ENCODE results near the gene CEBPE.

CEBPE gene

DNA sequence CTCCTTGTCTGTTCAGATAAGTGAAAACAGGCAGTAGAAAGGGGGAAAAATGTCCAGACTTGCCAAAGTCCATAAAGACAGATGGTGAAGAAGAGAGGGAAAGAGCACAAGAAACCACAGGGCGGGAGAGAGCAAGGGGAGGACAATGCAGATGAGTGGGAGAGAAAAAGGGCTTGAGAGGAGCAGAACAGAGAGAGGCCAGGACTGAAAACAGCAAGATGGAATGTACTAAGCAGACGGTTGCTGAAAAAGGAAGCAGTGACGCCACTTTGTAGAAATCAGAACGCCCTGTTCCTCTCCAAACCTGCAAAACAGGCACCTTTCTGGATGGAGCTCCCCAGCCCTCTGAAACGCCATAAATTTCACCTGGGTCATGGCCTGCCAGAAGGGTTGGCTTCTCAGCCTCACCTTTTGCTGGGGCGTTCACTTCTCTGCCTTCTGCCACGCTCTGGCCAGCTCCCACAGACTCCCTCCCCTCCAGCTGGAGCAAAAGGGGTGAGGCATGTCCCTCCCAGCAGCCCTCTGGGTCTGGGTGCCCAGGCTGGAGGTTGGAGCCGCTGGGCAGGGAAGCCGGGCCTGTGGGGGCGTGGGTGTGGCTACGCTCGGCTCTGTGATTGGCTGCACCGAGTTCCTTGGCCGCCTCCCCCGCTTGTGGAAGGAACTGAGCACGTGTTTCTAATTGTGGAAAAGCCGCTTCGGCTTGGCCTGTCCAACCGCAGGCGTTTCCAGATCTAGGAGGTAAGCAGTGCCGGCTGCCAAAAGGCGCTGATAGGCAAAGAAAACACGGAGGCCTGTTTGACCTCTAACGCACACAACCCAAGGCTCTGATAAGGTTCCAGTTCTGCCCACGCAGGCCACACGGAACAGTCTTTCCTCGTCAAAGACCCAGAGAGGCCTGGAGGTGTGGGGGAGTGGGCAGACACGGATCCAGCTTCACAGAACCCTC is 35.1 kb upstream of the CEBPE start:
- TF ChIP-seq, protein P1, sequence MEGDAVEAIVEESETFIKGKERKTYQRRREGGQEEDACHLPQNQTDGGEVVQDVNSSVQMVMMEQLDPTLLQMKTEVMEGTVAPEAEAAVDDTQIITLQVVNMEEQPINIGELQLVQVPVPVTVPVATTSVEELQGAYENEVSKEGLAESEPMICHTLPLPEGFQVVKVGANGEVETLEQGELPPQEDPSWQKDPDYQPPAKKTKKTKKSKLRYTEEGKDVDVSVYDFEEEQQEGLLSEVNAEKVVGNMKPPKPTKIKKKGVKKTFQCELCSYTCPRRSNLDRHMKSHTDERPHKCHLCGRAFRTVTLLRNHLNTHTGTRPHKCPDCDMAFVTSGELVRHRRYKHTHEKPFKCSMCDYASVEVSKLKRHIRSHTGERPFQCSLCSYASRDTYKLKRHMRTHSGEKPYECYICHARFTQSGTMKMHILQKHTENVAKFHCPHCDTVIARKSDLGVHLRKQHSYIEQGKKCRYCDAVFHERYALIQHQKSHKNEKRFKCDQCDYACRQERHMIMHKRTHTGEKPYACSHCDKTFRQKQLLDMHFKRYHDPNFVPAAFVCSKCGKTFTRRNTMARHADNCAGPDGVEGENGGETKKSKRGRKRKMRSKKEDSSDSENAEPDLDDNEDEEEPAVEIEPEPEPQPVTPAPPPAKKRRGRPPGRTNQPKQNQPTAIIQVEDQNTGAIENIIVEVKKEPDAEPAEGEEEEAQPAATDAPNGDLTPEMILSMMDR (IDR thresholded peaks at IDR 0.05; ENCODE audit: low read depth, low read length, missing control alignments) = no peak
- in situ Hi-C loops (cut with HindIII; ENCODE audit: low sequenced_read_pairs) = no loop called here
- no peak overlapping the region for H3K4me3 ChIP-seq (ENCODE audit: low read depth, low read length)
- DNase-seq (ENCODE audit: low read depth) = no peak

DNA sequence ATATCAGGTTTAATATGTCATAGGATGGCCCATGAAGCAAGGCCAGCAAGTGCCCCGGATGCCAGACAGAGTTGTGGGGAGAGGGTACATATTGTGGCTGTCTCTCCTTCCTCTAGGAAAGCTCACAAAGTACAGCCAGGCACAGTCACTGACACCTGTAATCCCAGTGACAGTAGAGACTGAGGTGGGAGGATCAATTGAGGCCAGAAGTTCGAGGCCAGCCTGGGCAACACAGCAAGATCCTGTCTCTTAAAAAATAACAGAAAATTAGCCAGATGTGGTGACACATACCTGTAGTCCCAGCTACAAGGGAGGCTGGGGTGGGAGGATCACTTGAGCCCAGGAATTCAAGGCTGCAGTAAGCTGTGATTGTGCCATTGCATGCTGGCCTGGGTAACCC is 32.3 kb upstream of the CEBPE start:
- H3K4me3 ChIP-seq (ENCODE audit: low read depth, low read length) = no peak overlapping the region
- TF ChIP-seq, protein P1 (IDR thresholded peaks at IDR 0.05; ENCODE audit: low read depth, low read length, missing control alignments) = no peak
- DNase-seq (ENCODE audit: low read depth) = no peak
- in situ Hi-C loops (cut with HindIII; ENCODE audit: low sequenced_read_pairs) = no loop called here

DNA sequence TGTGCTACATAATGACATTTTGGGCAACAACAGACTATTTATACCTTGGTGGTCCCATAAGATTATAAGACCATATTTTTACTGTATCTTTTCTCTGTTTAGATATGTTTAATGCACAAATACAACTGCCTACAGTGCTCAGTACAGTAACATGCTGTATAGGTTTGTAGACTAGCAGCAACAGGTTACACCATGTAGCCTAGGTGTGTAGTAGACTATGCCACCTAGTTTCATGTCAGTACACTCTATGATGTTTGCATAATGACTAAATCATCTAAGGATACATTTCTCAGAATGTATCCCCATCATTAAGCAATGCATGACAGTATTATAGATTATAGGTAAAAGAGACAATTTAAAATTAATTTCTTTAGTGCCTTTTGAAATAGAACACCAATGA is 30.7 kb upstream of the CEBPE start:
- H3K4me3 ChIP-seq (ENCODE audit: low read depth, low read length) = no peak overlapping the region
- no peak for DNase-seq (ENCODE audit: low read depth)
- TF ChIP-seq, protein P1 (IDR thresholded peaks at IDR 0.05; ENCODE audit: low read depth, low read length, missing control alignments) = no peak
- in situ Hi-C loops (cut with HindIII; ENCODE audit: low sequenced_read_pairs) = no loop called here

DNA sequence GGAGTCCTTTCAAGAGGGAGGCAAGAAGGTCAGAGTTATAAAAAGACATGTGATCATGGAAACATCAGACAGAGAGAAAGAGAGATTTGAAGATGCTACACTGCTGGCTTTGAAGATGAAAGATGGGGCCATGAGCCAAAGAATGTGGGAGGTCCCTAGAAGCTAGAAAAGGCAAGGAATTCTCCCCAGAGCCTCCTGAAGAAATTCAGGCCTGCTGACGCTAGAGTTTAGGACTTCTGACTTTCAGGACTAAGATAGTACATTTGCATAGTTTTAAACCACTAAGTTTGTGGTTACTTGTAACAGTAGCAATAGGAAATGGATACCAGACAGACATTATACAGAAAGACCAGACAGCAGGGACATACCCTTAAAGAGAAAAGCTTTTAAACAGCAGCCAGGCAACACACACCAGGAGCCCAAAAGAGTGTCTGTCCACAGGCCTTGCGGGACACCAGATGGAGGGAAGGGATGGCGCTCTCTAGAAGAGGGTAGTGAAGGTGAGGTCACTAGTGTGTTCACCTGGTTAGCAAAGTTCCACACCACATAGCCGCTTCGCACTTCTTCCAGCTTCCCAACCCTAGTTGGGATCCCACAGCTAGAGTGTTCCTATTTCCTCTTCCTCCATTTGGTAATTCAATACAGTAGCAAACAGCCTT is 29.7 kb upstream of the CEBPE start:
- DNase-seq (ENCODE audit: low read depth) = no peak
- in situ Hi-C loops (cut with HindIII; ENCODE audit: low sequenced_read_pairs) = no loop called here
- TF ChIP-seq, protein P1 (IDR thresholded peaks at IDR 0.05; ENCODE audit: low read depth, low read length, missing control alignments) = no peak
- H3K4me3 ChIP-seq (ENCODE audit: low read depth, low read length) = no peak overlapping the region

DNA sequence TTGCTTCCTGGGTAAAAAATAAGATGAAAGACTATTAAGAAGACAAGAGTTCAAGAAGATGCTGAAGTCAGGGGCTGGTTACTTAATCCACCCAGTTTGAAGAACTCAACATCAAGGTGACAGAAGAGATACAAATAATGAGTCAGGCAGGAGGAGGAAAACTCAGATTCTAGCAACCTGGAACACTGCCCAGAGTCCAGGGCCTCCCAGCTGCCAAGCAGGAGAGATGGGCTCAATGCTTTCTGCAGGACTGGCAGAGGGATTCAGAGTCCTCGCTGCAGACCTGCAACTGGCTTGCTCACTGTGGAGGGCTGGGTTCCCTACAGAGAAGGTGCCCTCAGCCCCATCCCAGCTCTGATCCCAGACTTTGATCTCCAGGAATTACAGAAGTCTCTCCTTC is 28.6 kb upstream of the CEBPE start:
- in situ Hi-C loops (cut with HindIII; ENCODE audit: low sequenced_read_pairs) = no loop called here
- H3K4me3 ChIP-seq (ENCODE audit: low read depth, low read length) = no peak overlapping the region
- DNase-seq (ENCODE audit: low read depth) = no peak
- TF ChIP-seq, protein P1 (IDR thresholded peaks at IDR 0.05; ENCODE audit: low read depth, low read length, missing control alignments) = no peak

DNA sequence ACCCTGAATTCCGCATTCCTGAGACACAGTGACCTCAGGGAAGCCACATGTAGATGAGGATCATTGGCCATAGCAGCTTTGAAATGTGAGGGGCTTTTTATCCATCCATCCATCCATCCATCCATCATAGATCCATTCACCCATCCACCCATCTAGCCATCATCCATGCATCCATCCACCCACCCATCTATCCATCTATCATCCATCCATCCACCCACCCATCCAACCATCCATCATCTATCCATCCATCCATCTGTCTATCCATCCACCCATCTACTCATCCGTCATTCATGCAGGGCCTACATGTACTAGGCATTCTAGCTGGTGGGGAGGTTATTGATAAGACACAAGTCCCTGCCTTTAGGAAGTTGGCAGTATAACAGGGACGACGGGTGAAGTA is 27.9 kb upstream of the CEBPE start:
- TF ChIP-seq, protein P1 (IDR thresholded peaks at IDR 0.05; ENCODE audit: low read depth, low read length, missing control alignments) = no peak
- no peak overlapping the region for H3K4me3 ChIP-seq (ENCODE audit: low read depth, low read length)
- in situ Hi-C loops (cut with HindIII; ENCODE audit: low sequenced_read_pairs) = no loop called here
- DNase-seq (ENCODE audit: low read depth) = no peak
